Ovary (tissue), 9 donors: ENCODE results near the gene GADD45B. TPM values are rescaled to one million over a fixed set of nuclear protein-coding genes. Genes with fewer than 3 reads are reported as not detected.
A peak's percentile ranks its signal among the peaks of the same experiment; 100 is the strongest.

Experiments
- DNase-seq, 5 donors: peaks; one replicate each; pipeline ENCODE4 v3.0.0-alpha.2; 2019 to 2020
- H3K27ac ChIP-seq, 2 donors: fragments of 200-600 bp; one replicate each; pipeline versions ENCODE4 v1.5.1 to v1.8.0; 2019 to 2022
- H3K27me3 ChIP-seq: fragments of 200-600 bp; one replicate; pipeline ENCODE4 v1.8.0; 2022
- H3K36me3 ChIP-seq: fragments of 200-600 bp; sonication (generic); one replicate; pipeline ENCODE4 v1.5.1; 2019
- H3K4me1 ChIP-seq: one replicate; pipeline ENCODE4 v1.8.1; 2013; ENCODE audit warnings: mild to moderate bottlenecking, moderate library complexity; ENCODE audit not compliant: insufficient read depth
- H3K4me3 ChIP-seq: fragments of 200-600 bp; sonication (generic); one replicate; pipeline ENCODE4 v1.5.1; 2017
- H3K9me3 ChIP-seq, 2 donors: fragments of 200-600 bp in 1 of 2; sonication (generic) in 1 of 2; one replicate each; pipeline versions ENCODE4 v1.5.1 to v1.8.1; 2013 to 2019; ENCODE audit warnings: mild to moderate bottlenecking in 1 of 2, moderate library complexity in 1 of 2
- EP300 ChIP-seq: sonication (generic); formaldehyde crosslinking; IDR thresholded peaks from one replicate; pipeline ENCODE4 v1.6.1; 2017; ENCODE audit warnings: antibody characterized with exemption
- POLR2A ChIP-seq: fragments of 450-650 bp; IDR thresholded peaks from one replicate; pipeline ENCODE4 v1.6.1; 2017; ENCODE audit warnings: antibody characterized with exemption, mild to moderate bottlenecking, moderate library complexity
- WGBS, 3 donors: extraction: QIAGEN DNeasy Blood & Tissue Kit in 1 of 3; methylation state at CpG; one replicate each; pipeline versions ENCODE4 v1.1.5 to v1.1.7; 2013 to 2017; 5-methylcytosine and 5-hydroxymethylcytosine counted together
- intact Hi-C, 4 donors: fragments of 100-400 bp; cut with DNase I; formaldehyde crosslinking; loops; one replicate each; pipeline versions ENCODE4 v1.11.0 to v1.15.1; 2022 to 2023
- polyA plus RNA-seq, 2 donors: library from polyadenylated mRNA; stranded (reverse); fragments of 200-250 nt in 1 of 2; fragments of 350-450 nt in 1 of 2; fragmentation: Illumina TruSeq in 1 of 2; extraction: RNeasy Lipid Tissue Mini Kit (QIAGEN cat#74804) in 1 of 2; gene quantifications; one replicate each; pipeline ENCODE4 v1.2.3, GENCODE V29; 2013 to 2014
- total RNA-seq, 7 donors: library from RNA; depleted of rRNA in 2 of 7; stranded (reverse); fragments of >200 nt in 2 of 7; fragmentation: NEBNext Ultra II Directional in 3 of 7; extraction: Animal tissue kit (Norgen Biotek cat#: 25700) in 3 of 7; gene quantifications; one replicate each; pipeline versions ENCODE4 v1.1.0 to v1.2.4, GENCODE V29; 2016 to 2023
- TF ChIP-seq, protein P1 (sequence below), 3 donors: fragments of 450-650 bp in 2 of 3; fragments of 200-600 bp in 1 of 3; IDR thresholded peaks; one replicate each; pipeline versions ENCODE4 v1.5.1 to v1.8.0; 2016 to 2022; ENCODE audit warnings: antibody characterized with exemption in 3 of 3, mild to moderate bottlenecking in 1 of 3
- donor health status: DM: no; HTN: no; CAD: no; lungs with moderate emphysema.
- donor health status: DM: no; HTN: no; CAD: no.
- donor health status: Bipolar disorder and iron deficiency.
- donor health status: DM: yes; HTN: yes; CAD: no.
- donor health status: DM: no; HTN: no; CAD: no.
- donor health status: DM: yes; HTN: yes; CAD: no.

The GADD45B gene
- total and polyA plus RNA-seq, 9 donors: 17.8 to 414 (median 73.9) TPM

GRCh38 chr19:2488405-2488941, 12.5 kb downstream of the GADD45B start:
- TF ChIP-seq POLR2A: no peak
- TF ChIP-seq, protein P1, sequence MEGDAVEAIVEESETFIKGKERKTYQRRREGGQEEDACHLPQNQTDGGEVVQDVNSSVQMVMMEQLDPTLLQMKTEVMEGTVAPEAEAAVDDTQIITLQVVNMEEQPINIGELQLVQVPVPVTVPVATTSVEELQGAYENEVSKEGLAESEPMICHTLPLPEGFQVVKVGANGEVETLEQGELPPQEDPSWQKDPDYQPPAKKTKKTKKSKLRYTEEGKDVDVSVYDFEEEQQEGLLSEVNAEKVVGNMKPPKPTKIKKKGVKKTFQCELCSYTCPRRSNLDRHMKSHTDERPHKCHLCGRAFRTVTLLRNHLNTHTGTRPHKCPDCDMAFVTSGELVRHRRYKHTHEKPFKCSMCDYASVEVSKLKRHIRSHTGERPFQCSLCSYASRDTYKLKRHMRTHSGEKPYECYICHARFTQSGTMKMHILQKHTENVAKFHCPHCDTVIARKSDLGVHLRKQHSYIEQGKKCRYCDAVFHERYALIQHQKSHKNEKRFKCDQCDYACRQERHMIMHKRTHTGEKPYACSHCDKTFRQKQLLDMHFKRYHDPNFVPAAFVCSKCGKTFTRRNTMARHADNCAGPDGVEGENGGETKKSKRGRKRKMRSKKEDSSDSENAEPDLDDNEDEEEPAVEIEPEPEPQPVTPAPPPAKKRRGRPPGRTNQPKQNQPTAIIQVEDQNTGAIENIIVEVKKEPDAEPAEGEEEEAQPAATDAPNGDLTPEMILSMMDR (IDR thresholded peaks at IDR 0.05): no peak
- no peak for TF ChIP-seq EP300
- H3K27me3 ChIP-seq: no peaks in the 10 kb centered on the region
- H3K27ac ChIP-seq: no peak overlapping the region
- H3K4me3 ChIP-seq: peak overlapping the region; percentile 37
- H3K36me3 ChIP-seq: no peaks in the 10 kb centered on the region
- peaks cover 9% of the 10 kb centered on the region for H3K4me1 ChIP-seq
- no peak for DNase-seq
- 2 to 4% (median 4%) methylated on average over 32 of the region's 32 CpGs for WGBS, 3 donors
- H3K9me3 ChIP-seq: no peaks in the 10 kb centered on the region
- intact Hi-C loops: no loop called here

GRCh38 chr19:2488942-2489731, 13.2 kb downstream of the GADD45B start:
- peak in 3 of 5 donors; percentile 49 to 64 (median 53) for DNase-seq
- Histone ChIP-seq H3K4me3 (peak overlapping the region; percentile 37), H3K36me3 (no peaks in the 10 kb centered on the region), H3K27ac (no peak overlapping the region), H3K9me3 (no peaks in the 10 kb centered on the region), H3K4me1 (peaks cover 11% of the 10 kb centered on the region), H3K27me3 (no peaks in the 10 kb centered on the region)
- intact Hi-C loops: no loop called here
- TF ChIP-seq EP300 (no peak), POLR2A (no peak)
- TF ChIP-seq, protein P1 (IDR thresholded peaks at IDR 0.05): no peak
- WGBS, 3 donors: 2 to 4% (median 3%) methylated on average over 38 to 78 of the region's 78 CpGs

DNA sequence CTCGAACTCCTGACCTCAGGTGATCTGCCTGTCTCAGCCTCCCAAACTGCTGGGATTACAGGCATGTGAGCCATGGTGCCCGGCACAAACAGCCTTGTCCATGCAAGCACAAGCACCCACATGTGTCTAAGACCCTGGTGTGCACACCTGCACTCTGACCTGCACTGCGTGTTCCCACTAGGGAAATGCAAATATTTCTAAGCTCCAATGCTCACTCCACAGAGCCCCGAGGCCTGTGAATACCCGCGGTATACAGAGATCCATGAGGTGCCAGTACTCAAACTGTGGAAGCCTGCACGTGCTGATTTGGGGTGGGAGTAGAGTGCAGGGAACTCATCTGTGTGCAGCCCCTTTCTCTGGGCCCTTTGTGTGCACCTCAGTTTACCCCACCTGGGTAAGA, 14.7 kb downstream of the GADD45B start:
- TF ChIP-seq EP300 (no peak), POLR2A (no peak)
- TF ChIP-seq, protein P1 (IDR thresholded peaks at IDR 0.05): no peak
- no peaks in the 10 kb centered on the region for H3K9me3 ChIP-seq
- intact Hi-C loops: loop anchor here in 2 of 4 donors (5.0 to 10.0 kb wide), 2 partner anchors 54 to 87 kb away; no protein-coding TSS in a partner anchor
- peaks cover 16% of the 10 kb centered on the region for H3K4me1 ChIP-seq
- DNase-seq: no peak
- 64 to 72% (median 71%) methylated on average over 6 to 7 of the region's 7 CpGs for WGBS, 3 donors
- no peak overlapping the region for H3K4me3 ChIP-seq
- no peaks in the 10 kb centered on the region for H3K27me3 ChIP-seq
- H3K27ac ChIP-seq: no peak overlapping the region
- H3K36me3 ChIP-seq: no peaks in the 10 kb centered on the region

DNA sequence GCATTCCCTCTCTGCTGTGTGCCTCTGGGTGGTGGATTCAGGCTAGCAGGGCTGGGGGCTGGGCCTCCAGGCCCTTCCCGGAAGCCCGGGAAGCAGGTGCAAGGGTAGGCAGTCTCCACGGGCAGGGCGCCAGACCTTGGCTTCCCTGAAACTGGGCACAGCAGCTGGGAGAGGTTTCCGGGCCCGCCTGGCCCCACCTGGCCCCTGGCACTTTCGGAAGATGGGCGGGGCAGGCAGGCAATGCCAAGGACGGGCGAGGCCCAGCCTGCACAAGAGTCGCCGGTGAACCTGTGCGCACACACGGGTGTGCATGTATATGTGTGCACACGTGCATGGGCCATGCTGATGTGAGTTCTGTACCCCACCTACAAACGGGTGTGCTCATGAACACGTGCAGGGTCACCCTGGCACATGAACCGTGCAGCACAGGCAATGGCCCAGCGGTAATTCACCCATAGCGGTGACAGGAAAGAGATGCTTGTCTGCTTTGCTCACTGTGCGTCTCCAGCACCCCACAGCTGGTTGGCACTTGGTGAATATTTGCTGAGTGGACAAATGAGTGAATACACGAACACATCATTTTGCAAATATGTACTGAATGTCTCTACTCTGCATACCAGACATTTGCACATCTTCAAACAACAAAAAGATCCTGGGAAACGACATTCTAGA, 15.3 kb downstream of the GADD45B start:
- 53 to 61% (median 54%) methylated on average over 23 of the region's 23 CpGs for WGBS, 3 donors
- intact Hi-C loops: loop anchor here in 2 of 4 donors (5.0 to 10.0 kb wide), 2 partner anchors 54 to 86 kb away; no protein-coding TSS in a partner anchor
- no peaks in the 10 kb centered on the region for H3K27me3 ChIP-seq
- peaks cover 21% of the 10 kb centered on the region for H3K4me1 ChIP-seq
- TF ChIP-seq POLR2A (no peak), EP300 (no peak)
- TF ChIP-seq, protein P1 (IDR thresholded peaks at IDR 0.05): no peak
- no peak overlapping the region for H3K27ac ChIP-seq
- H3K4me3 ChIP-seq: no peak overlapping the region
- DNase-seq: no peak
- H3K9me3 ChIP-seq: no peaks in the 10 kb centered on the region
- no peaks in the 10 kb centered on the region for H3K36me3 ChIP-seq
